HG03064 (cell line): Measurements from ENCODE around the gene XRRA1.
"Not testable (repeated sequence)": the region's sequence is repeated elsewhere in the genome, so short reads cannot be mapped to it uniquely, and the experiment has no call there.

ENCODE experiments used
- ATAC-seq: cut with Tn5 transposase; IDR thresholded peaks from one replicate; pipeline ENCODE4 v1.9.1; 2021; ENCODE audit warnings: low read depth; ENCODE audit not compliant: unreplicated experiment

The XRRA1 gene

DNA sequence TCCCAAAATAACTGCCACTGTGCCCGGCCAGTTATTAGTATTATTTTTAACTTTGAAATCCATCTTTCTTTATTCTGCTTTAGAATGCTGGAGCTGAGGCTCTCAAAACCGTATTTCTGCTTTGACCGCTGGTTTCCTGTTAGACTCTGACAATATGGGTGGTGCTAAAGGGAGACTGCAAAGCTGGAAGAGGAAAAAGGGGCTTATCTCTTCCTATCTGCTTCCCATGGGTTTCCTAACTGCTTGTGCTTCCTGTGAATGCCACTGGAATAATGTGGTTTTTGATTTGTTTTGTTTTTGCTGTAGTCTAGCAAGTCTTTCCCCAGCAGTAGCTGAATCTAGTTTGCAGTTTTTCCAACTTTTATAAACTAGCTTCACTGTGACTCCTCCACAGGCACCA lies 43.6 kb downstream of the XRRA1 start:
- ATAC-seq, result no peak

DNA sequence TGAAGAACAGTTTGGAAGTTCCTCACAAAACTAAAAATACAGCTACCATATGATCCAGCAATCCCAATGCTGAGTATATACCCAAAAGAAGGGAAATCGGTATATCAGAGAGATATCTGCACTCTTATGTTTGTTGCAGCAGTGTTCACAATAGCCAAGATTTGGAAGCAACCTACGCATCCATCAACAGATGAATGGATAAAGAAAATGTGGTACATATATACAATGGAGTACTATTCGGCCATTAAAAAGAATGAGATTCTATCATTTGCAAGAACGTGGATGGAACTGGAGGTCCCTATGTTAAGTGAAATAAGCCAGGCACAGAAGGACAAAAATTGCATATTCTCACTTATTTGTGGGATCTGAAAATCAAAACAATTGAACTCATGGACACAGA lies 46.5 kb downstream of the XRRA1 start:
- ATAC-seq, result no peak

DNA sequence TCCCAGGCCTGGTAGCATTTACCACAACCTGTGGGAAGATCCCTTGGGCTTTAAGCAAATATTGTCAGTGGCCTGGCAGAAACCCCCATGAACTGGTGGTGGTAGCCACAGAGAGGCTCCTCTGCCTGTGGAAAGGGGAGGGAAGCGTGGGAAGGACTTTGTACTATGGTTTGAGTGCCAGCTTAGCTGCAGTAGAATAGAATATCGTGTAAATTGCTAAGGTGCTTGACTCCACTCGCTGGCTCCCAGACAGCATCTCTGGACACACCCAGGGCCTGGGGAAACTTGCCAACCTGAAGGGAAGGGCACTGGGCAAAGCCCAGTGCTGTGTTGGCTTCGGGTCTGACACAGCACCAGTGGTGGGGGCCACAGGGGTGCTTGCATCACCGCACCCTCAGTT lies 52.6 kb downstream of the XRRA1 start:
- ATAC-seq, result no peak

DNA sequence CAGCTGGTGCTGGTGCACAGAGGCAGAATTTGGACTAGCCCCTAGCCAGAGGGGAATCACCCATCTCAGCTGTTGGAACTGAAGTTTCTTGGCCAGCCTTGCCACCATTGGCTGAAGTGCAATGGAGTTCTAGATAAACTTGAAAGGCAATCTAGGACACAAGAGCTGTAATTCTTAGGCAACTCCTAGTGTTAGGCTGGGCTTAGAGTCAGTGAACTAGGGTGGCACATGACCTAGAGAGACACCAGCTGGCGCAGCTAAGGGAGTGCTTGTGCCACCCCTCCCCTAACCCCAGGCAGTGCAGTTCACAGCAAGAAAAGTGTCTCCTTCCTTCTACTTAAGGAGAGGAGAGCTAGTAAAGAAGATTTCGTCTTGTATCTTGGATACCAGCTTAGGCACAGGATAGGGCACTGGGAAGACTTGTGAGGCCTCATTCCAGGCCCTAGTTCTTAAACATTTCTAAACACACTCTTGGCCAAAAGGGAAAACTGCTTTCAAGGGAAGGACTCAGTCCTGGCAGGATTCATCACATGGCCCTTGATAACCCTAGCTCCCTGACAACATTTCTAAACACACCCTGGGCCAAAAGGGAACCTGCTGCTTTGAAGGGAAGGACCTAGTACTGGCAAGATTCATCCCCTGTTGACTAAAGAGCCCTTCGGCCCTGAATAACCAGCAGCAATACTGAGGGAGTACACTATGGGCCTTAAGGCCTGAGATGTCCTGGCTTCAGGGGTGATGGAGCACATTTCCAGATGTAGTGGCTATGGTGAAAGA lies 53.4 kb downstream of the XRRA1 start:
- no peak for ATAC-seq

DNA sequence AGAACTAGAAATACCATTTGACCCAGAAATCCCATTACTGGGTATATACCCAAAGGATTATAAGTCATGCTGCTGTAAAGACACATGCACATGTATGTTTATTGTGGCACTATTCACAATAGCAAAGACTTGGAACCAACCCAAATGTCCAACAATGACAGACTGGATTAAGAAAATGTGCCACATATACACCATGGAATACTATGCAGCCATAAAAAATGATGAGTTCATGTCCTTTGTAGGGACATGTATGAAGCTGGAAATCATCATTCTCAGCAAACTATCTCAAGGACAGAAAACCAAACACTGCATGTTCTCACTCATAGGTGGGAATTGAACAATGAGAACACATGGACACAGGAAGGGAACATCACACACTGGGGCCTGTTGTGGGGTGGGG lies 55.9 kb downstream of the XRRA1 start:
- ATAC-seq, result not testable (repeated sequence)

DNA sequence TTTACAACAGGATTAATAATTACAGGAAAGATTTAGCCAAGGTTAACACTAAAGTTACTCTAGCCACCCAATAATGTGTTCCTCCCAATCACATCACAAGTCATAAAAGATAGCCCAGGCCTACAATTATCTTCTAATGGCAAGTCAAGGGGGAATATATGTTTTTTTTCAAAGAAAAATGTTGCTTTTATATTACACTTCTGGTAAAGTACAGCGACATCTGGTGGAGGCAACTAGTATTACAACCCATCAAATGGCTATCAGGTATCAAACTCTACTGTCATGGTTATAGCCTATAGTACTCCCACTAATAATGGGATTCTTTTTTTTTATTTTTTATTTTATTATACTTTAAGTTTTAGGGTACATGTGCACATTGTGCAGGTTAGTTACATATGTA lies 71.8 kb downstream of the XRRA1 start:
- no peak for ATAC-seq

DNA sequence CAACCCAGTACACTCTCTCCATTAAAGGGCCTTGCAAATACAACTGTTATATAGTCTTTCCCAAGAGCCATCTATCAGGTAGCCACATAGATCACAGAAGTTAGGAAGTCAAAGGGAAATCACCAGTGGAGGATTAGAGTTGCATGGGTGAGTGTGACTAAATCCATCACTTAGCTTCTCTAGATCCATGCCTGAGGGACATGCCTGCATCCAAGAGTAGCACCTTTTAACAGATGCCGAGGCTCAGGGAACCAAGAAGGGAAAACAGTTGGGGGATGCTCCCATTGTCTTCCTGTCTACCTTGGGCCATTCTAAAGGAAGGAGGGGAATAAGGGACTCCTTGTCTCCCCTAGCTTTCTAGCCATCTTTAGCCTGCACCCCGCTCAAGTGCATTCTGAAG lies 77.9 kb downstream of the XRRA1 start:
- ATAC-seq, result no peak

DNA sequence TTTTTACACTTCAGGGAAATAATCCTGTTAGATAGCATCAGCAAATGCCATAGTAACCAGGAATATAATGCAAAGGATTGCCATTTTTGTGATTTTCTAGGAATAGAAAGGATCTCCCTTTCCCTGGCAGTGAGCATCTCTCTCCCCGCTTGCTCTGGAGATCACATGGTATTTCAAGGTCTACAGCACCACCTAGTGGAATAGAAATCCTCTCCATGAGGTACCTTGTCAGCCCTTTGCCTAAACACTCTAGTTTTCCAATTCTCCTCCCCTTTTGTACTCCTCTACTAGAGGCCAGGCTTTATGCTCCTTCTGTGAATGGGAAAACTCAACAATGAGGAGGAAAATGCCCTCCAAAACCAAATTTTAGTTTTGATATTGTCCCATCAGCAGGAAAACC lies 78.4 kb downstream of the XRRA1 start:
- no peak for ATAC-seq

DNA sequence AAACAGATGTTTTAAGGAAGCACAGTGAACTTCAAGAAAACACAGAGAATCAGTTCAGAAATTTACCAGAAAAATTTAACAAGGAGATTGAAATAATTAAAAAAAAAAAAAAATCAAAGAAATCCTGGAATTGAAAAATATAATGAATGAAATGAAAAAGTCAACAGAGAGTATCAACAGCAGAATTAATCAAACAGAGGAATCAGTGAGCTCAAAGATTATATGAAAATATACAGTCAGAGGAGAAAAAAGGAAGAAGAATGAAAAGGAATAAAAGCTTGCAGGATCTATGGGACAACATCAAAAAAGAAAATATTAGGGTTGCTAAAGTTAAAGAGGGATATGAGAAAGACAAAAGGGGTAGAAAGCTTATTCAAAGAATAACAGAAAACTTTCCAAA lies 82.3 kb downstream of the XRRA1 start:
- ATAC-seq, result no peak

DNA sequence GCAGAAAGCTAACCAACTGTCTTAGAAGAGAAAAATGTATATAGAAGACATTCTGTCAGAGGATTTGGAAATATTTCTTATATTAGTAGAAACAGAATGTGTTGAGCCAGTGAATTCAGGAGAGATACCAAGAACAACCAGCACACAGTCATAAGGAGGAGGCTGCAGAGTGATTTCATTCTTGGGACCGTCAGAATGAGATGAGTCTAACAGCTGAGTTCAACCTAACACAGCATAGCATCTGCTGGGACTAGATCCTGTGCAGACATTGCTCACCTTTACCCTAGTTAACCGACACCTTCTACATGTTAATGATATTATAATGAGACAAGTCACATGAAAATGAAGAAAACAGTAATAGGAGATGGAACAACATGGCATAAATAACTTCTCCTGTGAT lies 85.5 kb downstream of the XRRA1 start:
- no peak for ATAC-seq

DNA sequence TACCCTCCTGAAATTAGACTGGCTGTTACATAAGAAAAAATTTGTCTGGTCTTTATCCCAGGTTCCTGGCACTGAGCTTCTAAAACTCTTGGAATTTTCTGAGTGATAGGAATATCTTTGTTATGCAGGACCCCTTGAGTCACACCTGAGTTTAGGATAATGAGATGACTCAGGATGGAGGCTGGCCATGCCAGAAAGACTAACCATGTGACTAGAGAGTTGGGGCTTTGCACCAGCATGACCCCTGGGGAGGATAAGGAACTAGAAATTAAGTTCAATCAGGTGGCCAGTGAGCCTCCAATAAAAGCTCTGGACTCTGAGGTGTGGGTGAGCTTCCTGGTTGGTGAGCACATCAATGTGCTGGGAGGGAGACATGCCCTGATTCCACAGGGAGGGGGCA lies 88.1 kb downstream of the XRRA1 start:
- ATAC-seq, result no peak

DNA sequence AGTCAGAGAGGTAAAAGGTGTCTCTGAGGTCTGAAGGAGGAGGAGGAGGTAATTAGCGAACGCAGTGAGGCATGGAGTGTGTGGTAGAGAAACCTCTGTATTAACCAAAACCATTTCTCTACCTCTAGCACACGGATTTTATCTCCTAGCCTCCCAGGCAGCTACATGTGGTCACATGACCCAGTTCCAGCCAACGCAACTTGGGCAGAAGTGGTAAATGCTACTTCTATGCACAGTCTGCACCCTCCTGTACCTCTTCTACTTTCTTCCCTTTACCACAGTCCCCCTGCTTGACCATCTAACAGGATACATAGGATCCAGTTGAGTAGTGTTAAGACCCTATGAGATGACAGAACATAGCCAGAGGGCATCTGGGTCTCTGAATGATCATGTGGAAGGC lies 95.7 kb downstream of the XRRA1 start:
- ATAC-seq, result no peak

DNA sequence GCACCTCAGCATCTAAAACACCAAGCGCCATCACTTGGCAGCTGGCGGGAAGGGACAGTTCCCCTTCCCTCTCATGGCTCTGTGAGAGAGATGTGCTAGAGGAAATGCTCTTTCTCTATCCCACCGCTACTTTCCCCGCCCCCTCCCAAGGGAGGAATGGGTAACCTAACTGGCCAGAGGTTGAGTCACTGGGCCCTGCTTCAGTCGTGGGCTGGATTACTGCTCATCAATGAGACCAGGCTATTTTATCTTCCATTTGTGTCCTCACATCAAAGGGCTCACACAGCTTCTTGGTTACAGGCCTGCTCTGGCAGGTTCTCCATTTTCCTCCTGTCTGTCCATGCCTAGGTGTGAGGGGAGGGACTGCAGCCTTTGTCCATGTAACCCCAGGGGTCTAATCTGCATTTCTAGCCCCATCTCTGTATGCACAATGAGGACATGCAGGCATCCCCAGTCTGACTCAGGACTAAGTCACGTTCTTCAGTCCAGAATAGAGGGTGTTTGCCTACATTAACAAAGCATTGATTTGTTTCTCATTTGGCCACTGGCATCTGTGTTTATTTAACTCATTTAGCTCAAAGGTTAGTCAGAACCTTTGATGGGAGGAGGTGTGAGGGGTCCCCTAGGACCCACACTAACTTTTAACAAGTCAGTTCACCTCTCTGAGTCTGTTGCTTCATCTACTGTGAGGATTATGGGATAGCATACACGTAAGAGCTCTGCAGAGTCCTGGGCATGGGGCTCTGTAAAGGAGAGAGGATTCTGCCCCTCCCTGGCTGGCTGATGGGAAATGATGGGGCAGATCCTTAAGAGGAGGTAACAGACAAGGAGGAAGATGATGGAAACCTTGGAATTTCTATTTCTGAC lies 99.1 kb downstream of the XRRA1 start:
- ATAC-seq, result no peak

DNA sequence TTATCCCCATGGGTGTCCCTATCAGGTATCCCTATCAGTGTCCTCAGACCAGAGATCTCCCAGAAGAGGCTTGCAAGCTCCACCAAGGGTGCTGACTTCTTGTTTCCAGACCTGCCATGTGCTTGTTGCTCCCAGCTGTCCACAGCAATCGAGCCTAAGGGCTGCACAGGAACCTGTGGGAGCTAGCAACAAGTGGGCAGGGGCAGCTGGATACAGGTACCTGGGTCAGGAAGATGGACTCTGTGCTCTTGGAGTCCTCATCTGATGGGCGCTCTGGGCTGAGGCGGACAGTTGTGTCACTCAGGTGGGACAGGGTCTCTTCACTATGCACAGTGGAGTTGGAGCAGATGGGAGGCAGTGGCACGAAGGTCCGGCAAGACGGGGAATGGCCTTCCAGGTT lies 101.0 kb downstream of the XRRA1 start:
- no peak for ATAC-seq

DNA sequence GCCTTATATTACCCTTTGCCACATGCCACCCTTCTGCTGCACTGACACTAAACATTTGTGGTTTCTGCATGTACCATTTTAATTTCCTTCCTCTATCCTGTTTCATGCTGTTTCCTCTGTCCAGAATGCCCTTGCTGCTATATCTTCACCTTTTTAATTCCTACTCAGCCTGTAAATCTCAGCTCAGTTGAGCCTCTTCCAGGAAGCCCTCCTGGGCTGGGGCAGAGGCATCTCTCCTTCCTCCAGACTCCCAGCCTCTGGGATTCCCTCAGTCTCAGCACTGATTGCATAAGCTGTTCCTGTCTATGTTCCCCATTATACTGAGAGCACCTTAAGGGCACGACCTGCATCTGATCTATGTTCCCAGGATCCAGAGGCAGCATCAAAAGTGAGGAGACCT lies 101.5 kb downstream of the XRRA1 start:
- ATAC-seq, result no peak

DNA sequence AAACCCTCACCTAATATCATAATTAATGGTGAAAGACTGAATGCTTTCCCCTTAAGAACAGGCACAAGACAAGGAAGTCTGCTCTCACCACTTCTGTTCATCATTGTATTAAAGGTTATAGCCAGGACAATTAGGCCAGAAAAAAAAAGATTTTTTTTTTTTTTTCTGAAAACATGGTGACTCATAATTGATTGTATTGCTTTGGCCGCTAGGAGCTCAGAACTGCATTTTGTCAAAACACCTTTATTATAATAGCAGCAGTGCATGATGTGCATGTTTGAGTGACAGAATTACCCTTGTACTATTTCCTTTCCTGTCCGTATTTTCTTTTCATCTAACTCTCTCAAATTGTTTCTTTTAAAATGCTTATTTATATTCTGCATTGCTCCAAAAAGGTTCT lies 102.1 kb downstream of the XRRA1 start:
- ATAC-seq, result no peak

DNA sequence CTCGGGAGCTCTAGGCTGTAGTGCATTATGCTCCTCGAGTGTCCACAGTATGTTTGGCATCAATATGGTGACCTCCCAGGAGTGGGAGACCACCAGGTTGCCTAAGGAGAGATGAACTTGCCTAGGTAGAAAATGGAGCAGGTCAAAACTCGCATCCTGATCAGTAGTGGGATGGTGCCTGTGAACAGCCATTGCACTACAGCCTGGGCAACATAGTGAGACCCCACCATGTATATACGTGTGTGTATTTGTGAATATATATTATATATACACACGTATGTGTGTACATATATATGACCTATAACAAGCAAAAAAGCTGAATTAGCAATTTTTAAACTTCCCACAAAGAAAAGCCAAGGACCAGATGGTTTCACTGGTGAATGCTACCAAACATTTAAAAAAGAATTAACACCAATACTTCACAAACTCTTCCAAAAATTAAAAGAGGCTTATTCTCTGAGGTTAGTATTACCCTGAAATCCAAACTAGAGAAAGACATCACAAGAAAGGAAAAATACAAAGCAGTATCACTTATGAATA lies 102.8 kb downstream of the XRRA1 start:
- no peak for ATAC-seq

DNA sequence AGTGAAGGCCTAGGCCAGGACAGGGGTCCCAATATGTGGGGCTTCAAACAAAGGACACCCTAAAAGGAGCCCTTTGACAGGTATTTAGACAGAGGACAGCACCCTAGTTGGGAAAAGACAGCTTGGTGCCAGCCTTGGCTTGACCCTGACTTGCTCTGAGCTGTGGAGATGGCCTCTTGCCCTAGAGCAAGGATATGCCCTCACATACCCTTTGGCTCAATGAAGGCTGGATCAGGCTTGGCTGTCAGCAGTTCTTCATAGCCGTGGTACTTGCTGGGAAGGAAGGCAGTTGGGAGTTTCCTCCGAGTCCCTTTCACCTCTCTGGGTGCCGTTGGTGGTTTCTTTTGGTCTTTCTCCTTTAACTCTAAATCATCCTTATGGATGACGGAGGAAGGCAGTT lies 104.0 kb downstream of the XRRA1 start:
- no peak for ATAC-seq

DNA sequence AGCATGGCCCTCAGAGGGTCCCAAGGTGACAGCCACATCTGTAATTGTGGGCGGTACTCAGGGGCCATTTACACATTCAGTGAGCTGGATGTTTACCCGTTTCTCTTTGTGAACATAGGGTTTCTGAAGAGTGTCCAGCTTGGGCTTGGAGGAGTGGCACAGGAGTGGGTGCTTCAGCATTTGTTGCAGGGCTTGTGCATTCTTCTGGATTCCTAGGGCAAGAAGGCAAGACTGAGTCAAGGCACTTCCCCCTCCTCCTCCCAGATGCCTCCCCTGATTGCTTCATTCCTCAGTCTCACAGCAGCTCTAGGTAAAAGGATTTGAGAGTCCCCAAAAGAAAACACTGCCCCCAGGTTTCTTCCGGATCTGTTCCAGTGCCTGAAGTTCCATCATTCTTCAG lies 104.8 kb downstream of the XRRA1 start:
- ATAC-seq, result no peak

DNA sequence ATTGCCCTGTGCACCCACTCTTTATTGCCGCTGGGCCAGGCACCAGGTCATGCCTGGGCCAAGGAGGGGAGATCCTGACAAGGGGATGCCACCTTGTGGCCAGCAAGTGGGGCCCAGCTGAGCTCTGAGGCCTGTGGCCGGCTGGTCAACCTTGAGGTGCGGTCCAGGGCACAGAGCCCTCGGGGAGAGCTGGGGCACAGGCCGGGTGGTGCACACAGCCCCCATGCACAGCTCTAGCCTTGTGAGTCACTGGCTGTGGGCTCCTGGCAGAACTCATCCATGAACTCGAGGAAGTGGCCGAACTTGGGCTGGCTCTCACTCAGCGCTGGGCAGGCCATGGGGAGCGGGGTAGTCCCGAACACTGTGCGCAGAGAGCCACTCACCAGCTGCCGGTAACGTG lies 105.9 kb downstream of the XRRA1 start:
- no peak for ATAC-seq

DNA sequence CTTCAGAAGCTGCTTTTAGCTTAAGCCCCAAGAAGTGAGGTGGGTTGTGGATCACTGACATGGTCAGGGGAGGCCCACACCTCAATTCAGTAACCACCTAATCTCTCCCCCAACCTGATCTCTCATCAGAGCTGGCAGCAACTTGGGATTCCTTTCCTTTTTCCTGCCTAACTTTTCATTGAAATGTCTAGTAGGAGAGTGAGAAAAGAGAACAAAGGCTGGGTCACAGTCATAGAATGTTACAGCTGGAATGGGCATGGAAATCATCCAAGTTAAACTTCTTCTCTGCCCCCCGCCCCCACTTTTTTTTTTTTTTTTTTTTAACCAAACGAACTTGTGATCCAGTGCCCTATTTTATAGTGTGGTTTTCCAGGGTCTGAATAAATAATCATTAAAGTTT lies 108.4 kb downstream of the XRRA1 start:
- no peak for ATAC-seq

DNA sequence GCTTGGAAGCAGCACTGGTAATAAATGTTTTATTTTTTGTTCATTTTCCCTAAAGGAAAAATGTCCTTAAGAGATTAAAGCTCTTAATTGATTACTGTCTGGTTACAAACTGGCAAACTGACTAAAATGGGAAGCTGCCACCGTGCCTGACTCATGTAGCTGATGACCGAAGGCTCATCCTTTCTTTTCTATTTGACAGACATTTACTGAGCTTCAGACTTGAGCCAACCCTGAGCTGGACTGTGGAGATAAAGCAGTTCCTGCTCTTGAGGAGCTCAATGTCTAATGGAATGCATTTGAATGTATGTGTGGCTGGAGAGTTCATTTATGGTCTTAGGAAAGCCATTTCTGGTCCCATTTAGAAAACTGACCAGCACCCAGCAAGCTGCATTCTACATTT lies 108.9 kb downstream of the XRRA1 start:
- ATAC-seq, result no peak
